HTR-8/SVneo (cell line): ENCODE measurements around the gene AFG3L2.

ENCODE experiments used
- DNase-seq: peaks from one replicate; pipeline ENCODE4 v3.0.0; 2011; ENCODE audit warnings: low spot score, mixed read lengths; ENCODE audit not compliant: insufficient read length
- FAIRE-seq: peaks from 2 replicates; lab custom pipeline; 2011; peaks lifted over from hg19 to GRCh38; lab: Jason Lieb, UNC

The AFG3L2 gene

GRCh38 chr18:12366784-12367183, 10.2 kb downstream of the AFG3L2 start:
- DNase-seq (no peak), FAIRE-seq (no peak)

- FAIRE-seq = no peak
- no peak for DNase-seq
Observed at GRCh38 chr18:12366379-12366778, 10.6 kb downstream of the AFG3L2 start.

GRCh38 chr18:12362473-12363174, 14.4 kb downstream of the AFG3L2 start:
- DNase-seq (no peak), FAIRE-seq (no peak)

- no peak for FAIRE-seq
Observed at GRCh38 chr18:12361770-12362378, 15.2 kb downstream of the AFG3L2 start.

GRCh38 chr18:12359515-12359927, 17.5 kb downstream of the AFG3L2 start:
- DNase-seq (no peak), FAIRE-seq (no peak)

More at GRCh38 chr18:12361770-12362378, 15.2 kb downstream of the AFG3L2 start:
- no peak for DNase-seq

- DNase-seq (no peak), FAIRE-seq (no peak)
Observed at GRCh38 chr18:12352188-12352587, 24.8 kb downstream of the AFG3L2 start.

GRCh38 chr18:12347895-12348294, 29.1 kb downstream of the AFG3L2 start:
- no peak for FAIRE-seq

GRCh38 chr18:12346240-12346565, 30.8 kb downstream of the AFG3L2 start:
- DNase-seq (no peak), FAIRE-seq (no peak)

More at GRCh38 chr18:12347895-12348294, 29.1 kb downstream of the AFG3L2 start:
- DNase-seq = no peak

GRCh38 chr18:12345491-12346239, 31.4 kb downstream of the AFG3L2 start:
- DNase-seq = no peak
- no peak for FAIRE-seq

GRCh38 chr18:12342661-12343060, 34.4 kb downstream of the AFG3L2 start:
- no peak for FAIRE-seq
- DNase-seq = no peak

GRCh38 chr18:12340945-12341660, 35.9 kb downstream of the AFG3L2 start:
- FAIRE-seq = no peak

GRCh38 chr18:12338382-12338781, 38.6 kb downstream of the AFG3L2 start:
- DNase-seq (no peak), FAIRE-seq (no peak)

More at GRCh38 chr18:12340945-12341660, 35.9 kb downstream of the AFG3L2 start:
- no peak for DNase-seq

- peak; percentile 10 for DNase-seq
- FAIRE-seq = no peak
Observed at GRCh38 chr18:12336887-12337286, 40.1 kb downstream of the AFG3L2 start.

- FAIRE-seq (no peak), DNase-seq (no peak)
Observed at GRCh38 chr18:12336171-12336613, 40.8 kb downstream of the AFG3L2 start.

- FAIRE-seq (no peak), DNase-seq (no peak)
Observed at GRCh38 chr18:12335503-12335902, 41.5 kb downstream of the AFG3L2 start.

GRCh38 chr18:12334863-12335262, 42.2 kb downstream of the AFG3L2 start:
- DNase-seq (no peak), FAIRE-seq (no peak)

GRCh38 chr18:12334366-12334808, 42.6 kb downstream of the AFG3L2 start:
- DNase-seq (no peak), FAIRE-seq (no peak)

GRCh38 chr18:12333506-12334290, 43.3 kb downstream of the AFG3L2 start:
- FAIRE-seq = no peak
- DNase-seq = no peak

- no peak for FAIRE-seq
- no peak for DNase-seq
Observed at GRCh38 chr18:12330766-12331165, 46.3 kb downstream of the AFG3L2 start.
